Liver (tissue), 9 donors: ENCODE results near the gene GLIS1. TPM values are rescaled to one million over a fixed set of nuclear protein-coding genes. Genes with fewer than 3 reads are reported as not detected.

Experiments
- DNase-seq: peaks from one replicate; pipeline ENCODE4 v3.0.0-alpha.2; 2017; ENCODE audit warnings: low spot score
- H3K27ac ChIP-seq, 2 donors: one replicate each; pipeline ENCODE4 v1.7.0; 2013; ENCODE audit warnings: inconsistent platforms in 2 of 2, low read length in 2 of 2, control low read depth in 1 of 2, low read depth in 1 of 2, mild to moderate bottlenecking in 1 of 2
- H3K27me3 ChIP-seq, 4 donors: one replicate each; pipeline versions ENCODE4 v1.6.1 to v1.7.0; 2013; ENCODE audit warnings: low read length in 3 of 4, inconsistent platforms in 1 of 4, mild to moderate bottlenecking in 1 of 4, moderate library complexity in 1 of 4; ENCODE audit not compliant: control insufficient read depth in 4 of 4, insufficient read depth in 4 of 4
- H3K36me3 ChIP-seq, 4 donors: one replicate each; pipeline versions ENCODE4 v1.6.1 to v1.7.0; 2013; ENCODE audit warnings: low read length in 3 of 4, mild to moderate bottlenecking in 3 of 4, low read depth in 1 of 4, moderate library complexity in 1 of 4; ENCODE audit not compliant: control insufficient read depth in 4 of 4, insufficient read depth in 3 of 4
- H3K4me1 ChIP-seq, 4 donors: one replicate each; pipeline versions ENCODE4 v1.6.1 to v1.7.0; 2013; ENCODE audit warnings: low read length in 3 of 4, mild to moderate bottlenecking in 3 of 4, moderate library complexity in 1 of 4; ENCODE audit not compliant: control insufficient read depth in 4 of 4, insufficient read depth in 4 of 4
- H3K4me3 ChIP-seq, 3 donors: one replicate each; pipeline versions ENCODE4 v1.6.1 to v1.7.0; 2013; ENCODE audit warnings: low read length in 3 of 3, control low read depth in 1 of 3, low read depth in 1 of 3, mild to moderate bottlenecking in 1 of 3
- H3K9ac ChIP-seq, 2 donors: one replicate each; pipeline ENCODE4 v1.7.0; 2013; ENCODE audit warnings: low read length in 2 of 2, mild to moderate bottlenecking in 2 of 2, moderate library complexity in 2 of 2, control low read depth in 1 of 2, low read depth in 1 of 2
- H3K9me3 ChIP-seq, 4 donors: one replicate each; pipeline versions ENCODE4 v1.6.1 to v1.7.0; 2013; ENCODE audit warnings: low read length in 3 of 4; ENCODE audit not compliant: control insufficient read depth in 4 of 4
- FOXA1 ChIP-seq: IDR thresholded peaks from 2 replicates; pipeline ENCODE4 v1.6.1; 2016; ENCODE audit warnings: antibody characterized with exemption
- FOXA2 ChIP-seq: IDR thresholded peaks from 2 replicates; pipeline ENCODE4 v1.6.1; 2016; ENCODE audit warnings: antibody characterized with exemption
- HNF4G ChIP-seq: IDR thresholded peaks from 2 replicates; pipeline ENCODE4 v1.6.1; 2016; ENCODE audit warnings: antibody characterized with exemption
- JUND ChIP-seq, 2 donors: IDR thresholded peaks; 2 replicates each; pipeline ENCODE4 v1.6.1; 2016; ENCODE audit warnings: antibody characterized with exemption in 2 of 2
- NR2F2 ChIP-seq: IDR thresholded peaks from 2 replicates; pipeline ENCODE4 v1.6.1; 2016; ENCODE audit warnings: antibody characterized with exemption
- RAD21 ChIP-seq, 2 donors: IDR thresholded peaks; 2 replicates each; pipeline ENCODE4 v1.6.1; 2016; ENCODE audit warnings: antibody characterized with exemption in 2 of 2, mild to moderate bottlenecking in 2 of 2
- RXRA ChIP-seq, 2 donors: IDR thresholded peaks; 2 replicates each; pipeline ENCODE4 v1.6.1; 2017 to 2018; ENCODE audit warnings: antibody characterized with exemption in 2 of 2, mild to moderate bottlenecking in 1 of 2
- SP1 ChIP-seq: IDR thresholded peaks from 2 replicates; pipeline ENCODE4 v1.6.1; 2018; ENCODE audit warnings: antibody characterized with exemption, mild to moderate bottlenecking
- TAF1 ChIP-seq: conservative IDR thresholded peaks from 2 replicates; pipeline ENCODE4 v1.6.1; 2016; ENCODE audit warnings: antibody characterized with exemption, mild to moderate bottlenecking
- YY1 ChIP-seq: IDR thresholded peaks from 2 replicates; pipeline ENCODE4 v1.6.1; 2016; ENCODE audit warnings: antibody characterized with exemption, mild to moderate bottlenecking
- WGBS: extraction: QIAGEN DNeasy Blood & Tissue Kit; methylation state at CpG from one replicate; pipeline ENCODE4 v1.1.7; 2013; 5-methylcytosine and 5-hydroxymethylcytosine counted together
- polyA plus RNA-seq, 2 donors: library from polyadenylated mRNA; stranded (reverse) in 1 of 2; unstranded in 1 of 2; fragments of 200-250 nt in 1 of 2; fragments of >200 nt in 1 of 2; fragmentation: Nextera tagmentation in 1 of 2; extraction: Ambion mirVana in 1 of 2; gene quantifications; one replicate each; pipeline versions ENCODE4 v1.2.1 to v1.2.3, GENCODE V29; 2013 to 2015
- total RNA-seq, 2 donors: library from RNA; depleted of rRNA; stranded (reverse); fragments of >200 nt; gene quantifications; one replicate each; pipeline ENCODE4 v1.2.3, GENCODE V29; 2014
- TF ChIP-seq, protein P1 (sequence below): IDR thresholded peaks from 2 replicates; pipeline ENCODE4 v1.6.1; 2016; ENCODE audit warnings: antibody characterized with exemption, mild to moderate bottlenecking
- TF ChIP-seq, protein P2 (sequence below): fragments of 150-350 bp; IDR thresholded peaks from 2 replicates; pipeline ENCODE4 v1.5.1; 2017; ENCODE audit warnings: improper control_type of control experiment, low read depth, low read length; ENCODE audit not compliant: missing input control
- donor health status: healthy.
- donor health status: healthy.
- donor health status: healthy.
- donor health status: healthy.
- donor health status: healthy.

Gene GLIS1
- total and polyA plus RNA-seq, 4 donors = under 0.01 to 0.05 TPM; not detected in 2

DNA sequence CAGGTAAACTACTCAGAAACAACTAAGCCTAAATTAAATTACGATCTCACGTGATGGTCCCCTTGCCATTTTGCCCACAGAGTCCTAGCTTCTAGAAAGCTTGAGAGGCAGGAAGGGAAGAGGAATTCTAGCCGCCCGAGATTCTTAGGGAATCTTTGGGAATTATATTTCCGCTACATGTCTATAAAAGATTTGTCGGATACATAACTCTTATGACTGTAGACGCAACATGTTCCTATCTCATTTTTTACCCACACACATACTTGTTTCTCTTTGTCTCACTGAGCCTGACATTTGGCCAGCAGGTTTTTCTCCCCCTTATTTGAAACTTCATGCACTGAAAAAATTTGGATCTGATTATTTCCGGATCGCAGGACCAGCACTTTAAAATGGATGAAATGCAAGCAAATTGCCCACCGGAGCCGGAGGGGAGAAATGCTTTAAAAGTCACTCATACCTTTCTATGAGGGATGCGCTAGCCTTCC lies 5.5 kb downstream of the GLIS1 start:
- DNase-seq = no peak
- TF ChIP-seq SP1 (no peak), NR2F2 (no peak), TAF1 (no peak), YY1 (no peak), JUND (IDR thresholded peaks at IDR 0.05) (no peak), HNF4G (no peak), FOXA2 (no peak), FOXA1 (no peak), RXRA (IDR thresholded peaks at IDR 0.05) (no peak)
- TF ChIP-seq, protein P1, sequence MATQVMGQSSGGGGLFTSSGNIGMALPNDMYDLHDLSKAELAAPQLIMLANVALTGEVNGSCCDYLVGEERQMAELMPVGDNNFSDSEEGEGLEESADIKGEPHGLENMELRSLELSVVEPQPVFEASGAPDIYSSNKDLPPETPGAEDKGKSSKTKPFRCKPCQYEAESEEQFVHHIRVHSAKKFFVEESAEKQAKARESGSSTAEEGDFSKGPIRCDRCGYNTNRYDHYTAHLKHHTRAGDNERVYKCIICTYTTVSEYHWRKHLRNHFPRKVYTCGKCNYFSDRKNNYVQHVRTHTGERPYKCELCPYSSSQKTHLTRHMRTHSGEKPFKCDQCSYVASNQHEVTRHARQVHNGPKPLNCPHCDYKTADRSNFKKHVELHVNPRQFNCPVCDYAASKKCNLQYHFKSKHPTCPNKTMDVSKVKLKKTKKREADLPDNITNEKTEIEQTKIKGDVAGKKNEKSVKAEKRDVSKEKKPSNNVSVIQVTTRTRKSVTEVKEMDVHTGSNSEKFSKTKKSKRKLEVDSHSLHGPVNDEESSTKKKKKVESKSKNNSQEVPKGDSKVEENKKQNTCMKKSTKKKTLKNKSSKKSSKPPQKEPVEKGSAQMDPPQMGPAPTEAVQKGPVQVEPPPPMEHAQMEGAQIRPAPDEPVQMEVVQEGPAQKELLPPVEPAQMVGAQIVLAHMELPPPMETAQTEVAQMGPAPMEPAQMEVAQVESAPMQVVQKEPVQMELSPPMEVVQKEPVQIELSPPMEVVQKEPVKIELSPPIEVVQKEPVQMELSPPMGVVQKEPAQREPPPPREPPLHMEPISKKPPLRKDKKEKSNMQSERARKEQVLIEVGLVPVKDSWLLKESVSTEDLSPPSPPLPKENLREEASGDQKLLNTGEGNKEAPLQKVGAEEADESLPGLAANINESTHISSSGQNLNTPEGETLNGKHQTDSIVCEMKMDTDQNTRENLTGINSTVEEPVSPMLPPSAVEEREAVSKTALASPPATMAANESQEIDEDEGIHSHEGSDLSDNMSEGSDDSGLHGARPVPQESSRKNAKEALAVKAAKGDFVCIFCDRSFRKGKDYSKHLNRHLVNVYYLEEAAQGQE = no peak
- TF ChIP-seq, protein P2, sequence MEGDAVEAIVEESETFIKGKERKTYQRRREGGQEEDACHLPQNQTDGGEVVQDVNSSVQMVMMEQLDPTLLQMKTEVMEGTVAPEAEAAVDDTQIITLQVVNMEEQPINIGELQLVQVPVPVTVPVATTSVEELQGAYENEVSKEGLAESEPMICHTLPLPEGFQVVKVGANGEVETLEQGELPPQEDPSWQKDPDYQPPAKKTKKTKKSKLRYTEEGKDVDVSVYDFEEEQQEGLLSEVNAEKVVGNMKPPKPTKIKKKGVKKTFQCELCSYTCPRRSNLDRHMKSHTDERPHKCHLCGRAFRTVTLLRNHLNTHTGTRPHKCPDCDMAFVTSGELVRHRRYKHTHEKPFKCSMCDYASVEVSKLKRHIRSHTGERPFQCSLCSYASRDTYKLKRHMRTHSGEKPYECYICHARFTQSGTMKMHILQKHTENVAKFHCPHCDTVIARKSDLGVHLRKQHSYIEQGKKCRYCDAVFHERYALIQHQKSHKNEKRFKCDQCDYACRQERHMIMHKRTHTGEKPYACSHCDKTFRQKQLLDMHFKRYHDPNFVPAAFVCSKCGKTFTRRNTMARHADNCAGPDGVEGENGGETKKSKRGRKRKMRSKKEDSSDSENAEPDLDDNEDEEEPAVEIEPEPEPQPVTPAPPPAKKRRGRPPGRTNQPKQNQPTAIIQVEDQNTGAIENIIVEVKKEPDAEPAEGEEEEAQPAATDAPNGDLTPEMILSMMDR = no peak
- no peak overlapping the region for H3K27ac ChIP-seq
- H3K27me3 ChIP-seq = peaks cover 2 to 10% (median 4%) of the 10 kb centered on the region in 4 donors
- H3K4me3 ChIP-seq = no peak overlapping the region
- peaks cover 0 to 2% (median 0%) of the 10 kb centered on the region in 4 donors for H3K9me3 ChIP-seq
- H3K36me3 ChIP-seq = no peaks in the 10 kb centered on the region
- H3K4me1 ChIP-seq = peaks cover 5 to 9% (median 8%) of the 10 kb centered on the region in 4 donors
- H3K9ac ChIP-seq = no peak overlapping the region
- WGBS = 87% methylated on average over 12 of the region's 12 CpGs

DNA sequence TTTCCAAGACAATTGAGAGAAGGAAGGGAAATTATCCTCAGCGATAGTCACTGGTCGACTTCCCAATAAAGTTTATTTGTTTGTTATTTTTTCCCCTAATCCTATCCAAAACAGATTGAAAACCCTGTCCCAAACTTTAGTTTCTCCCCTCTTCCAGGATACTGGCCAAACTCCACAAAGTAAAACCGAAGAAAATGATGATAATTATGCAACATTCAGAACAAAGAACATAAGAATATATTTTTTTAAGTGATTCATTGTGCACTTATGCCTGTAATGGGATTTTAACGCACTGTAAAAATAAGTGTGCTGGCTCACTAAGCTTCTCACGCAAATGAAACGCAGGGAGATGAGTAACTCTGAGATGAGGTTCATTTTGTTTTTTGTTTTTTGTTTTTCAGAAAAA lies 6.0 kb downstream of the GLIS1 start:
- DNase-seq = no peak
- no peak overlapping the region for H3K4me3 ChIP-seq
- no peak overlapping the region for H3K9ac ChIP-seq
- peaks cover 0 to 7% (median 2%) of the 10 kb centered on the region in 4 donors for H3K27me3 ChIP-seq
- WGBS = 71% methylated on average over 6 of the region's 6 CpGs
- peaks cover 0 to 2% (median 0%) of the 10 kb centered on the region in 4 donors for H3K9me3 ChIP-seq
- peaks cover under 1 to 4% (median 2%) of the 10 kb centered on the region in 4 donors for H3K4me1 ChIP-seq
- no peaks in the 10 kb centered on the region for H3K36me3 ChIP-seq
- H3K27ac ChIP-seq = no peak overlapping the region
- TF ChIP-seq FOXA2 (no peak), RAD21 (IDR thresholded peaks at IDR 0.05) (no peak), YY1 (no peak), FOXA1 (no peak), HNF4G (no peak)
- TF ChIP-seq, protein P2 = no peak
